ENCODE measurements around the gene PHIP. TPM values are rescaled to one million over a fixed set of nuclear protein-coding genes. Genes with fewer than 3 reads are reported as not detected.
"Not testable (repeated sequence)": the region's sequence is repeated elsewhere in the genome, so short reads cannot be mapped to it uniquely, and the experiment has no call there.

The PHIP gene
- total RNA-seq, 4 donors from 2014 or later = 32.2 to 41.0 (median 36.8) TPM

GRCh38 chr6:78936515-78936914, 141.5 kb downstream of the PHIP start:
- peaks cover 0 to 10% (median 2%) of the 10 kb centered on the region in 4 donors for H3K9me3 ChIP-seq
- DNase-seq (ENCODE audit: low spot score in 2 of 2) = no peak
- H3K27me3 ChIP-seq = no peaks in the 10 kb centered on the region
- H3K4me3 ChIP-seq = no peak overlapping the region
- TF ChIP-seq EP300 (IDR thresholded peaks at IDR 0.05) (no peak), POLR2A (IDR thresholded peaks at IDR 0.05) (no peak), CTCF (IDR thresholded peaks at IDR 0.05) (no peak)
- no peak overlapping the region for H3K27ac ChIP-seq
- peaks cover 0 to 38% (median 0%) of the 10 kb centered on the region in 3 donors for H3K36me3 ChIP-seq
- no peaks in the 10 kb centered on the region for H3K4me1 ChIP-seq
- WGBS, 2 donors = 93 to 94% methylated on average over 2 of the region's 2 CpGs

- TF ChIP-seq EP300 (IDR thresholded peaks at IDR 0.05) = no peak
- H3K27ac ChIP-seq = no peak overlapping the region
- 93% methylated on average over 2 of the region's 2 CpGs for WGBS, 2 donors
- peaks cover 0 to 28% (median 0%) of the 10 kb centered on the region in 3 donors for H3K36me3 ChIP-seq
- H3K4me3 ChIP-seq = no peak overlapping the region
- peaks cover 0 to 11% (median 2%) of the 10 kb centered on the region in 4 donors for H3K9me3 ChIP-seq
- H3K27me3 ChIP-seq = no peaks in the 10 kb centered on the region
- H3K4me1 ChIP-seq = no peaks in the 10 kb centered on the region
- no peak for DNase-seq (ENCODE audit: low spot score in 2 of 2)
Measured at GRCh38 chr6:78935553-78935952, 142.5 kb downstream of the PHIP start.

GRCh38 chr6:78925317-78925716, 152.7 kb downstream of the PHIP start:
- Histone ChIP-seq H3K4me3 (no peak overlapping the region), H3K4me1 (no peaks in the 10 kb centered on the region), H3K9me3 (peaks cover 0 to 60% (median 17%) of the 10 kb centered on the region in 4 donors), H3K36me3 (no peaks in the 10 kb centered on the region), H3K27me3 (no peaks in the 10 kb centered on the region), H3K27ac (no peak overlapping the region)
- TF ChIP-seq EP300 (IDR thresholded peaks at IDR 0.05) (no peak), CTCF (IDR thresholded peaks at IDR 0.05) (no peak), POLR2A (IDR thresholded peaks at IDR 0.05) (no peak)
- no peak for DNase-seq (ENCODE audit: low spot score in 2 of 2)
- 89 to 94% methylated on average over 3 of the region's 3 CpGs for WGBS, 2 donors

GRCh38 chr6:78921168-78921567, 156.9 kb downstream of the PHIP start:
- H3K9me3 ChIP-seq = peaks cover 0 to 58% (median 12%) of the 10 kb centered on the region in 4 donors
- WGBS, 2 donors = 90 to 92% methylated on average over 9 to 10 of the region's 10 CpGs
- not testable (repeated sequence) for DNase-seq (ENCODE audit: low spot score in 2 of 2)

GRCh38 chr6:78917788-78918187, 160.3 kb downstream of the PHIP start:
- Histone ChIP-seq H3K4me1 (no peaks in the 10 kb centered on the region), H3K27me3 (no peaks in the 10 kb centered on the region), H3K27ac (no peak overlapping the region), H3K4me3 (no peak overlapping the region), H3K36me3 (no peaks in the 10 kb centered on the region), H3K9me3 (peaks cover 0 to 43% (median 10%) of the 10 kb centered on the region in 4 donors)
- 94 to 100% methylated on average over 1 of the region's 1 CpG for WGBS, 2 donors
- no peak for DNase-seq (ENCODE audit: low spot score in 2 of 2)
- no peak for TF ChIP-seq POLR2A (IDR thresholded peaks at IDR 0.05)
- TF ChIP-seq CTCF (IDR thresholded peaks at IDR 0.05) = no peak
- TF ChIP-seq EP300 (IDR thresholded peaks at IDR 0.05) = no peak

More at GRCh38 chr6:78921168-78921567, 156.9 kb downstream of the PHIP start:
- not testable (repeated sequence) for H3K4me3 ChIP-seq, H3K27me3 ChIP-seq, H3K27ac ChIP-seq, H3K4me1 ChIP-seq, H3K36me3 ChIP-seq

GRCh38 chr6:78916411-78916810, 161.6 kb downstream of the PHIP start:
- no peak for DNase-seq (ENCODE audit: low spot score in 2 of 2)
- Histone ChIP-seq H3K4me3 (no peak overlapping the region), H3K9me3 (peaks cover 0 to 39% (median 8%) of the 10 kb centered on the region in 4 donors), H3K27ac (no peak overlapping the region), H3K36me3 (no peaks in the 10 kb centered on the region), H3K27me3 (no peaks in the 10 kb centered on the region), H3K4me1 (no peaks in the 10 kb centered on the region)
- 93% methylated on average over 3 of the region's 3 CpGs for WGBS, 2 donors
- TF ChIP-seq CTCF (IDR thresholded peaks at IDR 0.05) (no peak), POLR2A (IDR thresholded peaks at IDR 0.05) (no peak), EP300 (IDR thresholded peaks at IDR 0.05) (no peak)
